Stomach (tissue), 4 donors: Measurements from ENCODE around the gene SLC27A2.

Experiments
- POLR2A ChIP-seq, 4 donors: fragments of 450-650 bp; IDR thresholded peaks; one replicate each; pipeline ENCODE4 v1.6.1; 2016; ENCODE audit warnings: antibody characterized with exemption in 4 of 4, control low read depth in 2 of 4, mild to moderate bottlenecking in 1 of 4, moderate library complexity in 1 of 4
- TF ChIP-seq, protein P1 (sequence below), 7 experiments: fragments of 450-650 bp in 4 of 7; fragments of 200-600 bp in 3 of 7; sonication (generic) in 3 of 7; IDR thresholded peaks; one replicate each; pipeline ENCODE4 v1.5.1; 2016 to 2019; ENCODE audit warnings: antibody characterized with exemption in 7 of 7, control low read depth in 2 of 7, mild to moderate bottlenecking in 1 of 7

GRCh38 chr15:50187525-50187924 is 5.5 kb downstream of the SLC27A2 start:
- TF ChIP-seq, protein P1, sequence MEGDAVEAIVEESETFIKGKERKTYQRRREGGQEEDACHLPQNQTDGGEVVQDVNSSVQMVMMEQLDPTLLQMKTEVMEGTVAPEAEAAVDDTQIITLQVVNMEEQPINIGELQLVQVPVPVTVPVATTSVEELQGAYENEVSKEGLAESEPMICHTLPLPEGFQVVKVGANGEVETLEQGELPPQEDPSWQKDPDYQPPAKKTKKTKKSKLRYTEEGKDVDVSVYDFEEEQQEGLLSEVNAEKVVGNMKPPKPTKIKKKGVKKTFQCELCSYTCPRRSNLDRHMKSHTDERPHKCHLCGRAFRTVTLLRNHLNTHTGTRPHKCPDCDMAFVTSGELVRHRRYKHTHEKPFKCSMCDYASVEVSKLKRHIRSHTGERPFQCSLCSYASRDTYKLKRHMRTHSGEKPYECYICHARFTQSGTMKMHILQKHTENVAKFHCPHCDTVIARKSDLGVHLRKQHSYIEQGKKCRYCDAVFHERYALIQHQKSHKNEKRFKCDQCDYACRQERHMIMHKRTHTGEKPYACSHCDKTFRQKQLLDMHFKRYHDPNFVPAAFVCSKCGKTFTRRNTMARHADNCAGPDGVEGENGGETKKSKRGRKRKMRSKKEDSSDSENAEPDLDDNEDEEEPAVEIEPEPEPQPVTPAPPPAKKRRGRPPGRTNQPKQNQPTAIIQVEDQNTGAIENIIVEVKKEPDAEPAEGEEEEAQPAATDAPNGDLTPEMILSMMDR (IDR thresholded peaks at IDR 0.05), result no peak
- TF ChIP-seq POLR2A (IDR thresholded peaks at IDR 0.05), result no peak
